Measurements from ENCODE around the gene APP.

APP gene

DNA sequence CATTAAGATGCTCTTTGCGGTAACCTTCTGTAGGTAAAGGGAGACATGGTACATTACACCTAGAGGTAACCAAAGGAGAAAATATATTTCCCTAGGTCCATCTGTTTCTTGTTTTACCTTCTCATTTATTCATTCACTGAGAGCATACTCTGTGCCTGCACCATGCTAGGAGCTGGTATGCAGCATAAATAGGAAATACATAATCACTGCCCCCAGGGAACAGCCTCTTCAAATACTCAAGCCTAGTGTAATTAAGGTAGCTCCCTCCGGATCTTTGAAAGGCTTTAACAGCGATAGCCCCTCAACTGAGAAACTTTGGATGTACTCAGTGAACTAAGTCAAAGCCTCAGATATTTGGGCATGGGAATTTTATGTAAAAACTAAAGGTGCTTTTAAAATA, 312.2 kb downstream of the APP start:
- no peak for DNase-seq

DNA sequence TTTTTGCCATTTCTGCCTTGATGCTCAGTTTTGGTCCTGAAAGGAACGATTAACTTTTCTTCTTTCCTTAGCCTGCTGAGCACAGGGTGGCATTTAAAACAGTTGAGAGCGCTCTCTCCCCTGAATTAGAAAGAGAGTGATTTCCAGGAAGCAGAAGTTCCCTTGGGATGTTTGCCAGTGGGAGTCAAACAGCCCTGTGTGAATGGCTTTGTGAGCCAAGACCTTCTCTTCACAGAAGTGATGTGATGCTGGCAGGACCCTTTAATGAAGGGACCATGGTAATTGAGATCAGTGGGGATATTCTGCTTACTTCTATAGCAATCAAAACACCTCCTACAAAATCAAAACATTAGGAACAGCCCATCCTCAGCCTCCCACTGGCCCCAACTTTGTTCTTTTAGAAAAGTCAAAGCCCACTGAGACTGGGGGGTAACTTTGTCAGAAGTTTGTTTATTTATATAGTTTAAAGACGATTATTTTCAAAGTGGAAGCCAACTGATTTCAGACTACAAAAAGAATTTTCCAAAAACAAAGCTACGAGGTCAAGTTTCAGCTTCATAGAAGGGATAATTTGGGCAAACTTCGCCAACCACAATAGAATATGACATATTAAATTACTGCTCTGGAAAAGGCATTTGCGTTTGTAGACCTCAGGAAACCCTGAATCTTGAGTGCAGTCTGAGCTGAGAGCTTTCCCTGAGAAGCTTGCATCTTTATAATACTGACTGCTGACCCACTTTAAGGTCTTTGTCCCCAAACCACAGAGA, 313.1 kb downstream of the APP start:
- DNase-seq, result no peak

DNA sequence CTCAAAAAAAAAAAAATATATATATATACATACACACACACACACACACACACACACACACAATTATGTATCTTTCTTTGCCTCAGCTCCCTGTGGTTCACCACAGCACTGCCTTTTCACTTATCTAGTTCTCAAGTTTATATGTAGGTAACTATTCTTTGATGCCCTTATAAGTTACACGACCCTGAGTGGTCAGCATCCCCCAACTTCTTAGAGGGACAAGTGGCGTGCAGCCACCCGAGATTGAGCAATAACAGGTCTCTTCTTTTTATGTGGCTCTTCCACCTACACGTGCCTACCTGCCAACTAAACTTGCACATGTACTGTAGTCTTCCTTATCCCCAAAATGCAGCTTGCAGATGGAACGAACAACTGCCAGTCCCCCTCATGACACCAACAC, 315.0 kb downstream of the APP start:
- no peak for DNase-seq

DNA sequence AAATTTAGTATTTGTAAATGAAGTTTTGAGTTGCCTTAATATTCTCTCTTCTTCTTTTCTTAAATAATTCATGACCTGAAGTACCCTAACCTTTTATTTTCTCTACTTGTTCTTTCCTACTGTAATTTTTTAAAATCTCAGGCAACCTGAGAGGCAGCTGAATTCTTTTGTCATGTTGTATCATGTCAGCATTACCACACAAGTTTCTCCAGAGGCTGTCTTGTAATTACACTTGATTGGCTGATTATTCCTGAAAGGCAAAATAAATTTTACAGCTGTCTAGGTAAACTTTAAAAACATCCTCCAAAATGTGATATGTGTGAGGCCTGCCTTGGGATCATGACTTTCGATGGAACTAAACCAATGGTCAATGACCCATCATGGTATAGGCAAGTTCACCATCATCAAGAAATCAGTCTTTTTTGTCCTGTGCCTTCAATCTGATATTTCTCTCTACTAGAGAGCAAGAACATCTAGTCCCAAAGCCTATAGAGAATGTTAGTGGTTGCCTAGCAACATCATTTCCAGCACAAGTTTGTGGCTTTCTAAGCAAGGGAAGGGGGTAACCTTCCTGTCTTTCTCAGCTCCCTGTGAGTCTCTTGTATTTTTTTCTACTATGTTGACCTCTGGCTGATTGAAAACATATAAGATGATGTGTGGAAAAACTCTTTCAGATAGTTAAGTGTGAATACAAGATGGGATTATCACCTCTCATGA, 320.3 kb downstream of the APP start:
- DNase-seq, result no peak

DNA sequence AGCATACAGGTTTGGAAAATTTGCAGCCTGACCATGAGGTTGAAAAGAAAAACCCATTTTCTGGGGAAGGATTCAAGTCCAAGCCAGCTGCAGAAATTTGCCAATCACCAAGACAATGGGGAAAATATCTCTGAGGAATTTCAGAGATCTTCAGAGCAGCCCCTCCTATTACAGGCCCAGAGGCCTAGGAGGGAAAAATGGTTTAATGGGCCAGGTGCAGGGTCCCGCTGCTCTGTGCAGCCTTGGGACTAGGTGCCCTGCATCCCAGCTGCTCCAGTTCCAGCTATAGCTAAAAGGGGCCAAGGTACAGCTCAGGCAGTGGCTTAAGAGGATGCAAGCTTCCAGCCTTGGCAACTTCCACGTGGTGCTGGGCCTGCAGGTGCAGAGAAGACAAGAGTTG, 322.3 kb downstream of the APP start:
- no peak for DNase-seq

DNA sequence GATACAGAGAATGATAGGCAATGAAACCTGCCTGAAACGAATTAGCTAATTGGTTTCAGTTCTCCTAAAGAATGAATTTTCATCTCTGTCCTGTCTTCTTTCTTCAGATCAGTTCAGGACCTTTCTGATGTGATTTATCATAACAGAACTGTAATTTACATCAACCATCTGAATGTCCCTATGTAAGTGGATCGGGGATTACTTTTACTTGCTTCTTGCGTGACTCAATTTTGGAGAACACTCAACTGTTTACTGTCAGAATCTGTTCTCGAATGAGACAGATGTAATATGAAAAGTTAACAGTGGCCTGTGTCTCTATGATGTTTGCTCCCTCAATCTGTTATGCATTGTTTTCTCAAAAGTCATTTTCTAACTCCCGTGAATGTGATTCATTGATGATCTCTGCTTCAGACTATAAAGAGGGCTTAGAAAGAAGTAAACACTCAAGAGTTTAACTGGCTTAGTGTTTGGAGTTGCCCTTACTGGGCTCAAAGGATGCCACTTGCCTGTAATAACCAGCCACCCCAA, 324.8 kb downstream of the APP start:
- no peak for DNase-seq

DNA sequence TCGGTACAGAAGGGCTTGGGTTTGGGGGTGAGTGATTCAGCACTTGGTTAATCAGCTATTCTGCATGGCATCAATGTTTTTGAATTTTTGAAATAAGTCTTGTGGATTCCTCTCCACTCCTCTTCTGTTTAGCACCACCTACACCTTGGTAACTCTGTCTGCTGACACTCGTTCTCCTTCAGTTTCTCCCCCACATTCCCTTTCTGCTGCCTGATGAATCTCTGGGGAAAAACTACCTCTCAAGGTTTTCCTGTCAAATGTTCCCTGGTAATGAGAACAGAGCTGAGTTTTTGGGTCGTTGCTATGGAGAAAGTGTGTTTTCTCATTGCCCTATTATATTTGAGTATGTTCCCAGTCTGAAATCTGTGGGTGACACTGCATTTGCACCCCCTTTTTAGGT, 327.6 kb downstream of the APP start:
- DNase-seq, result no peak

DNA sequence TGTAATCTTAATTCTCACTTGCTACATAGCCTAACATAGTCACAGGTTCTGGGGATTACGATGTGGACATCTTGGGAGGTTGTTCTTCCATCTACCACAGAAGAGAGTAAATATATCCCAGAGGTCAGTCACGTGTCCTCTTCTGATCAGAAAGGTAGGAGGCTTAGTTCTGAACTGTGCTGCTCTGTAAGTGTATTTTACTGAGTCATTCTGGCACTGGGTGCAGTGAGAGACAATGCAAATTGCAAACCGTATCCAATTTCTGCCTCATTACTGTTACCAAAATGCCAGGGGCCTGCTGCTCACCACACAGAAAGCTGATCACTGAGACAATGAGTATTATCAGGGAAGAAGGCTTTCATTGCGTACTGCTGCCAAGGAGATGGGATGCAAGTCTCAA, 331.8 kb downstream of the APP start:
- no peak for DNase-seq

DNA sequence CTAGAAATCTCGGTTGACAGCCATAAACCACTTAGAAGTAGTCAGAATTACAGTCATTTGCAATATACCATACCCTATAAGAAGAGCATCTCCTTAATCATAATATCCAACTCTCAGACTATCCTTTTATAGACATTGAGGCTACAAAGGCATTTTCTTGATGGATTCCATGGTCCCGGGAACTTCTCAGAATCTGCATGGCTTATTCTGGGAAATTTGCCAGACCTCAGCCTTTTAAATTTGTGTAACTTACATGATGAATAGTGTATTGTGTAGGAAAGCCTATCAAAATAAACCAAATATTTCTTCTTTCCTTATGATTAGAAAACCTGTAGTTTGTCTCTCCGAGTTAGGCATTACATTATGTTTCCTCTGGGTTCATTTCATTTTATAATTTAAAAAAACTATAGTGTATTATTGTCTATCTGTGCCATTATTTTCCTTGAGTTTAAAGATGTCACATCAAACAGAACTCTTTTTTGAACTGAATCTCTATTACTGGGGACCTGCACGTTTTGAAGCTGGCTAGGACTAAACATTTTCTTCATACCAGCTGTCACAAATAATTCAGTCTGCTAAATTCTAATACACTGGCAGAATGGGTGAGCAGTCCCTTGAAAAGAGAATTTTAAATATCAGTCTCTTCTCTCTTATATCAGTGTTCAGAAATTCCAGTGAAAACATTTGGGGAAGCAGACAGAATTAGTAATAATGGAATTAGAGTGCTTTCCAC, 332.9 kb downstream of the APP start:
- DNase-seq, result no peak

DNA sequence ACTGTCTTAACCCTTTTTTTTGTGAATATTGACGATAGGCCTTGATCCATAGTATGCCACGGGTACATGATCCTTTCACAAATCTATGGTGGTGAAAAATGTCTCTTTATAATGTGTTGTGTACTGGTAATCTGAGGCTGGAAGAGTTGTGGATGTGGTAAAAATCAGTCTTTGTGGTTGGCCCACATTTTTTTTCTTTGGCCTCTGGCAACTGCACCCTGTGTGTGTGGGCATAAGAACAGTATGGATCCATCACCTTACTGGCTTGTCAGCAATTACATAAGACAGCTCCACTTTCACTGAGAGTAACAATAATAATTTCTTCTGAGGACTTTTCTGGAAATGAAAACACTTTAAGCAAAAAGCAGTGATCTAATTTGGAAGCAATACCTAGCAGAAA, 334.2 kb downstream of the APP start:
- no peak for DNase-seq

DNA sequence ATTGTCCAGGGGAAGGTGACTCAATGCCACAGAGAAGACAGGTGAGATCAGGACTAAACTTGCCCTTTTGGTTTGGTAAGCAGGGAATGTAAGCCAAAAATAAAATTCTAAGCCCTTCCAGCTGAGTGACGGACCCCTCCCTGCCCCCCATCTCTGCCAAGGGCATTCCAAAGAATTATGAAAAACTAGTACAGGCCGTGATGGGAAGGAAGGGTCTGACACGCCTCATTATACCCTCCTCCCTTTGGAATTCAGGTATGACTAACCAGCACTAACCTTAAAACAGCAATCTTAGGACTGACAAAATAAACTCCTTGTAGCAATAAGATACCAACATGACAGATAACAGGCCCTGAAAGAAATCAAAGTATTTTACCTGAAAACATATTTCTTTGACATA, 336.2 kb downstream of the APP start:
- DNase-seq, result no peak

DNA sequence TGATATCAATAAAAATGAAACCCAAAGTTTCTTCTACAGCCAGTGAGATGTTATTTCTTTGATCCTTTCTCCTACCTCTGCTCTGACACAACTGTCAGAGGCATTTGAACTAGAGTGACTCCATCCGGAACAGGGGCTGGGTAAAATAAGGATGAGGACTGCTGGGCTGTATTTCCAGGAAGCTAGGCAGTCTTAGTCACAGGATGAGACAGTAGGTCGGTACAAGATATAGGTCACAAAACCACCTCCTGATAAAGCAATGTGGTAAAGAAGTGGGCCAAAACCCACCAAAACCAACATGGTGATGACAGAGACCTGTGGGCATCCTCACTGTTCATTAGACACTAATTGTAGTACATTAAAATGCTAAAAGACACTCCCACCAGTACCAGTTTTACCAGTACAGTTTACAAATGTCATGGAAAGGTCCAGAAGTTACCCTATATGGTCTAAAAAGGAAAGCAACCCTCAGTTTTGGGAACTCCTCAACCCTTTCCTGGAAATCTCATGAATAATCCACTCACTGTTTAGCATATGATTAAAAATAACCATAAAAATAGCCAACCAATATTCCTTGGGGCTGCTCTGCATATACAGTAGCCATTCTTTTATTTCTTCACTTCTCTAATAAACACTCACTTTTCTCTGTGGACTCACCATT, 339.1 kb downstream of the APP start:
- no peak for DNase-seq
